GM19397 (cell line): ENCODE results near the gene BOK.
"Not testable (repeated sequence)": the region's sequence is repeated elsewhere in the genome, so short reads cannot be mapped to it uniquely, and the experiment has no call there.

ENCODE experiments used
- ATAC-seq: cut with Tn5 transposase; IDR thresholded peaks from one replicate; pipeline ENCODE4 v1.9.1; 2021; ENCODE audit warnings: mild to moderate bottlenecking, moderate library complexity; ENCODE audit not compliant: unreplicated experiment

The BOK gene

DNA sequence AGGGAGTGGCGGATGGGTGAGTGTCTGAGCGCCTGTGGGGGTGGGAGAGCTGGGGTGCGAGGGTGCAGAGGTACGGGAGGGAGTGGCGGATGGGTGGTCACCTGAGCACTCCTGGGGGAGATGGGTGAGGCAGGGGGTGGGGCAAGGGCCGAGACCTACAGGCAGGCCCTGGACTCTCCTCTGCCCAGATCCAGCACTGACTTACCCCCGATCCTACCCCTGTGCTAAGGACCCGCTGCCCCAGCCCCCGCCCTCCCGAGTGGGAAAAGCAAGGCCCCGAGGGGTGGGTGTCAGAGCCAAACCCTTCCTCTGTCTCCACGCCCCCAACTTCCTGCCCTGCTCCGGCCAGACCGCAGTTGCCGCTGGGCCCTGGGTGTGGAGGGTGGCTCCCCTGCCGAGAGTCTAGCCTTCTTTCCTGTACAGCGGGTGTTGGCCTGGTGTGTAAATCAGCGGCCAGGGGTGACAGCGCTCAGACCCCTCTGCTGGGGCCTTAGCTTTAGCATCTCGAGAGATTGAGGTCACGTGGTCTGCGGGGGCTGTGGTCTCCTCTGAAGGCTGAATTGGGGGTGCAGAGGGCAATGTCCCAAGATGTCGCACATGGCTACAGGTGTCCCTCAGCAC is 12.5 kb downstream of the BOK start:
- no peak for ATAC-seq

DNA sequence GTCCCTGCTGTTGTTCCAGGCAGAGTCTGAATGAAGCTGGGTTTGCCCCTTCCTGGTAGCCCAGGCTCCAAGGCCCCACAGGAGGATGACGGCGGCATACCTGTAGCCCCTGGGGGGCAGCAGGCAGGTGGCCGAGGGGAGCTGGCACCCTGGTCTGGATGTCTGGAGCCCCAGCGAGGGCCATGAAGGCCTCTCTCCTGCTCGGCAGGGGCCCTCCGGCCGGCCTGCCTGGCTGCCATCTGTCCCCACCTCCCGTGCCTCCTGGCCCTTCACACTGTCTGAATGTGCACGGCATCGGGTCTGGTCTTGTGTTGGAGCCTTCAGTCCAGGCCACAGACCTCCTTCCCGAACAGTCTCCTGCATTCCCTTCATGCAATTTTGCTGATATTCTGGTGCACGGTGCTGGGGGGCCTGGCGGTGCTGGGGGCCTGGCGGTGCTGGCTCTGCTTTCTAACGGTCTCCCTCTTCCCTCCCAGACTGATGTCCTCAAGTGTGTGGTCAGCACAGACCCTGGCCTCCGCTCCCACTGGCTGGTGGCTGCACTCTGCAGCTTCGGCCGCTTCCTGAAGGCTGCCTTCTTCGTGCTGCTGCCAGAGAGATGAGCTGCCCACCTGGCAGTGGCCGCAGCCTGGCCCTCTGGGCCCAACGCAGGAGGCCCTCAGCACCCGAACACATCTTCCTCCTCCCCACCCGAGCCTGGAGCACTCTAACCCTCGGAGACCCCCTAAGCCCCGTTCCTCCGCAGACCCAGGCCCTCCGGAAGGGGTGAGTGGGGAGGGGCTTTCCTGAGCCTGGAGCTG is 13.5 kb downstream of the BOK start:
- no peak for ATAC-seq

DNA sequence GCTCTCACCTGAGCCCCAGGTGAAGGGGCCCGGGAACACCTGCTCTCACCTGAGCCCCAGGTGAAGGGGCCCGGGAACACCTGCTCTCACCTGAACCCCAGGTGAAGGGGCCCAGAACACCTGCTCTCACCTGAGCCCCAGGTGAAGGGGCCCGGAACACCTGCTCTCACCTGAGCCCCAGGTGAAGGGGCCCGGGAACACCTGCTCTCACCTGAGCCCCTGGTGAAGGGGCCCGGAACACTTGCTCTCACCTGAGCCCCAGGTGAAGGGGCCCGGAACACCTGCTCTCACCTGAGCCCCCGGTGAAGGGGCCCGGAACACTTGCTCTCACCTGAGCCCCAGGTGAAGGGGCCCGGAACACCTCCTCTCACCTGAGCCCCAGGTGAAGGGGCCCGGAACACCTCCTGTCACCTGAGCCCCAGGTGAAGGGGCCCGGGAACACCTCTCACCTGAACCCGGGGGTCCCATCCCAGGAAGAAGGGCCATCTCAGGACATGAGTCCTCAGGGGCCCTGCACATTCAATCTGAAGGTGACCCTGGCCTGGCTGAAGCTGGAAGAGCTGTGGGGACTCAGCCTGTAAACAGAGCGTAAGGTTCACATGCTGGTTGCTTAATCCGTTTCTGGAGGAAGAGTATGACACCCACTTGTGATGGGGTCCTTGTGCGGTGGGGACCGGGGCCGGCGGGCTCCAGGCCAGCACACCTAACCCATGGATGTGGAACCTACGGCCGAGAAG is 14.5 kb downstream of the BOK start:
- not testable (repeated sequence) for ATAC-seq

DNA sequence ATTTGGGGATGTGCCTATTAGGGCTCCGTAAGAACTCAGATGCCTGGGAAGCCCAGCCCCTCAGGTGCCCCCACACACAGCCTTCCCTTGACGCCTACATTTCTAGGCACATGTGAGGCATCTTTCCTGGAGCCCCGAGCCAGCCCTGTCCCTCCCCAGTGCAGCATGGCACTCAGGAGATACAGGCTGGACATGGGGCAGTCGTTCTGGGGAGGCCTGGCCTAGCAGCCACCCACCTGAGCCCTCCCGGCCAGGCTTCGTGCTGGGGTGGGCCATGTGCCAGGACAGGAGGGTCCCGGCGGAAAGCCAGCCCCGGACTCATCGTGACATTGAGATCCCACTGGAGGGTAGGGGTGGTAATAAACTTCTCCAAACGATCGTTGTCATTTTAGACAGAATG is 15.2 kb downstream of the BOK start:
- ATAC-seq = no peak

DNA sequence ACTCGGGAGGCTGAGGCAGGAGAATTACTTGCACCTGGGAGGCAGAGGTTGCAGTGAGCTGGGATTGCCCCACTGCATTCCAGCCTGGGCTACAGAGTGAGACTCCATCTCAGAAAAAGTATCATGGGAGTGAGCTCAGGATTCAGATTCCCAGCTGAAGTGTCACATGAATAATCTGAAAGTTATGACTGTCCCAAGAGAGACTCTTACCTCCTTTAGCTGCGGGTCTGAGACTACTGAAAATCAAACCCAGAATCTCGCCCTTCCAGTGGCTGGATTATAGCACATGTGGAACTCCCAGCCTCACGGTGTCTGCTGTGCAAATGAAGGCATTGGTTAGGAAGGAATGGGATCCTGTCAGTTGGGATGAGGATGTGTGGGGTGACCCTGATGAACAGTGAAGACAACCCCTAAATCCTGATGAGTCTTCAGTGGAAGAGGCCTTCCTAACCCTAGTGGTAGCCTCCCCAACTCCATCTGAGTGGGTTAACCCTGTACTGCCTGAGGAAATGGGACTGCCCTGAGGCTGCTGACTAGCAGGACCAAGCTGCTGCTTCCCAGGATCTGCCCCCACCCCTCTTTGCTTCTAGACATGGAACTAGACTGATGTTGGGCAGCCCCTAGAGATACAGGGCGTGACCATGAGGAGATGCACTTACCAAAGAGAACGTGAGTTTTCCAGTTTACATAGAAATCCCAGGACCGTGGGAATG is 16.5 kb downstream of the BOK start:
- no peak for ATAC-seq

DNA sequence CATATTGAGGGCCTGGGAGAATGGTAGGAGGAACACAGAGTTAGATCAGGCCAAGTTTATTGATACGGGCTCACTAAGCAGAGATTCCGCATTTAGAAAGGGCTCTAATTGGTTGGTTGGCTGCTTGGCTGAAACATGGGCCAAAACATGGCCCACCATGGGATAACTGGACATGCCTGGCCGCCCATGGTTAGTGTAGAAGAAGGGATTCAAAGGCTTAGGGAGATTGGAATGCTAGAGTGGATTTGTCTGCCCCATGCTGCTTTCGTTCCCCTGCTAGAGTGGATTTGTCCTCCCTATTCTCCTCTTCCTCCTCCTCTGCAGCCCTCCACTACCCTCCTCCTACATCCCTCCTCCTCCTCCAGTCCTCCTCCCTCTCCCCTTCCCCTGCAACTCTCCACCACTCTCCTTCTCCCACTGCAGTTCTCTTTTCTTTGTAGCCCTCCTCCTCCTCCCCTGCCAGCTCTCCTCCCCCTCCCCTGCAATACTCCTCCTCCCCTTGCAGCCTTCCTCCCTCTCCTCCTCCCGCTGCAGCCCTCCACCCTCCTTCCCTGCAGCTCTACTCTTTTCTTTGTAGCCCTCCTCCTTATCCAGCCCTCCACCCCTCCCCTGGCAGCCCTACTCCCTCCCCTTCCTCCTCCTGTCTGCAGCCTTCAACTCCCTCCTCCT is 17.2 kb downstream of the BOK start:
- ATAC-seq = no peak

DNA sequence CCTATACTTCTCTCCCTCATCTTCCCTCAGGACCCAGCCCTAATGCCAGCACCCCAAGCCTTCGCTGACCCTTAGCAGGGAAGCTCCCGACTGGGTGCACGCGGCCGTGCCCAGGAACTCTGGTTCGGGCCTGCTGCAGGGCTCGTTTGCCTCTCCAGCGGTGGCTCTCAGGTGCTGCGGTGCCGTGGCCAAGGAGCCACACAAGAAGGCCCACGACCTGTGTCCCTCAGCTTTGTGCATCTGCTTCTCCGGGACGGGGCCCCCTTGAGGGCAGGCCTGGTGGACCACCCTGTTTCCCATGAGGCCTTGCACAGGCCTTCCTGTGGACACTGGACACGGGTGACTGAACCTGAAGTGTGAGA is 17.7 kb downstream of the BOK start:
- no peak for ATAC-seq

DNA sequence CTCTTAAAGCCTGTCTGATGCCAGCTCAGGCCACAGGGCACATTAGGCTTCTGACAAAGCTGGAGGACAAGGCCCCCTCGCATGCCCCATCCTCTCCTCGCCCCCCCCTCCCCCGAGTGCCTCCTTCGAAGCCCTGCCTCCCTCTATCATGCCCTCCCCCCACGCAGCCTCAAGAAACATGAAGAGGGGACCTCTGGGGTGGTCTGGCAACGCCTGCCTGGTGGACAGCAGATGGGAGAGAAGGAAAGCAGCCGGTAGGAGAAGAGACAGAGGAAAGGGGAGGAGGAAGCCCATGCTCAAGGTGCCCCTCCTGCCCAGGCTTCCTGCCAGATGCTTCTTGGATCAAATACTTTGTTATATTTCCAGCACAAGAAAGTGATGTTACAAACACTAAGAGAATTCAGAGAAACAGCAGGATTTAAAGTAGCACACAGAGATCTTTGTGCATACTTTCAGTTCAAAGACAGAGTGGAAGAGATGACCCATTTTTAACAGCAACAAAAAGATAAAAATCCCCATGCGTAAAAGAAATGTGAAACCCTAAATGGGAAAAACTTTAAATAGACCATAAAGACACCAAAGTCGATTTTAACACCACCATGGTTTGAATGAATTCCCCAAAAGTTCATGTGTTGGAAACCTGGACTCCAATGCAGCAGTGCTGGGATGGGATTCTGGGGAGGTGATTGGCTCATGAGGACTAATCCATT is 19.0 kb downstream of the BOK start:
- no peak for ATAC-seq

DNA sequence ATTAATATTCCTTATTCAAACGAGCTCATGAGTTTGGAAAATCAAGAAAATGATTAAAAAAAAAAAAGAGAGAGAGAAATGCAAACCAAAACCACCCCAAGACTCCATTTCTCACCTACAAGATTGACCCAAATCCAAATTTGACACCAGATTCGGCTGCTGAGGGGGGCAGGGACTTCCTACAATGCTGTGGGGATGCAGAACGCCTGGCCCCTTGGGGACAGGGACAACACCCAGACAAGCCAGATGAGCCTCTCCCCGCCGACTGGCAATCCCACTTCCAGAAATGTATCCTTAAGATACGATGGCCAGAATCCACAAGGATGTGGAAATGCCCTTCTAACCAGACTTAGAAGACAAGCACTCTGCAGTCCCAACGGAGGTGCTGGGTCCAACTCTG is 20.7 kb downstream of the BOK start:
- ATAC-seq = no peak

DNA sequence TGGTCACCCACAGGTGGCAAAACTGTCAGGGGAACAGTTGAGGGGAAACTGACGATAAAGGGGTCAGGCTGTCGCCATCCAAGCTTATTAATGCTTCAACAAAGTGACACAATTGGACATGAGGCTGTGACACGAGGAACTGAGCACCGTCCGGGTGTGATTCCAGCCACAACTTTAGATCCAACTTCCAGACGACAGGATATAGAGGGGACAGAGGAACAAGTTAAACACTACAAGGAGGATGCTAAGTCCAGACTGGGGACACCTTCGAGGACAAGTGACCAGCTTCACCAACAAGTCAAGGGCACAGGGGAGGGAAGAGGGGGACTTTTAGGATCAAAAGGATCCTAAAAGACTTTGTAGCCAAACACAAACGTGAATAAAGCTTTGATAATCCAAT is 23.8 kb downstream of the BOK start:
- ATAC-seq = no peak

DNA sequence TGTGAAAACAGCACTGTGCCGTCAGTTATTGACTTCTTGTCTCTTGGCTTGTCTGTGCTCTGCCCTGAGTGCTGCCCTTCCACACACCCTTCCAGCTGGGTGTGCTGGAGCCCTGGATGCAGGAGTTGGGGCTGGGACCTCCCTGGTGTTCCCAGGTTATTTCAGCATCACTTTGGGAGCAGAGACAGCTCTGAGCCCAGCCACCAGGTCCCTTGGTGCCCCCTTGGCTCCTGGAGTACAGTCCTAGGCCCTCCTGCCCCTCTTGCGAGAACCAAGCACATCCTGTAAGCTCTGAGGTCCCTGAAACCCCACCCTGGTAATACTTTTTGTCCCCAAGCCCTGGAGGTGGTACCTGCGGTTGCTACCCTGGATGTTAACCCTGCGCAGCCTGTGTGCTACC is 24.3 kb downstream of the BOK start:
- ATAC-seq = no peak

DNA sequence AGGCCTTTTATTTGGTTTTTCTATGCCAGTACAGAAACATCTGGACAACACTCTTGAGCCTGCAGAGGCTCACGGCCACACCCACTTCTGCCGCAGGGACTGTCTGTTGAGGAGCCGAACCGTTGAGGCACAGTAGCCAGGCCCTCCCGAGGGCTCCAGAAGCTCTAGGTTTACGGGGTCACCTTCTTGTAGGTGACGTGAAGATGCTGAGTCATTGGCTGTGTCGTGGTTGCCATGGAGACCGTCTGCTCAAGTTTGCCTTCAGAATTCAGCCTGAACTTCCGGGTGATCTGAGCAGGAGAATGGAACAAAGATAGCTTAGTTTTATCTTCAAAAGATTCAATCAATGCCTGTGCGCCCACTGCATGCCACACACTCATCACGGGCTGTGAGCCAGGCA is 25.9 kb downstream of the BOK start:
- no peak for ATAC-seq

DNA sequence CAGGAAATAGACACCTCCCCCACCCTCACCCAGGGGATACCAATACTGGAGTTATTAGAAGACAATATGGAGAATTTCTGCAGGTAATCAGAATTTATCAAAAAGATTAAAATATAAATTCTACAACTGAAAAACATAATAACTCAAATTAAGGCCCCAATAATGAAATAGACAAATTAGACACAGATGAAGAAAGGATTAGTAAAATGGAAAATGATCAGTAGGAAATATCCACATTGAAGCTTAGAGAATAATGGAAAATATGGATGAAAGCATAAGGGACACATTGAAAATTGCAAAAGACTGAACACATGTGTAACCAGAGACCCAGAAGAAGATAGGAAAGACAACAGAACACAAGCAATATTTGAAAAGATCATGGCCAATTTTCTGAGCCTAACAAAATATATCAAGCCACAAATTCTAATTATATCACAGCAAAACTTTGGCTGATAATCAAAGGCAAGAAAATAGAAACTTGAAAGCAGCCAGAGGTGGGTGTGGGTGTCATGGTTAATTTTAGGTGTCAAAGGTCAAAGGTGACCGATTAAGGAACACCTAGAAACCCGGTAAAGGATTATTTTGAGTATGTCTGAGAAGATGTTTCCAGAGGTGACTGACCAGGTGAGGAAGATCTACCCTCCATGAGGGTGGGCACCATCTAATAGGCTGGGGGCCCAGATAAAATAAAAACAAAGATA is 28.2 kb downstream of the BOK start:
- no peak for ATAC-seq

DNA sequence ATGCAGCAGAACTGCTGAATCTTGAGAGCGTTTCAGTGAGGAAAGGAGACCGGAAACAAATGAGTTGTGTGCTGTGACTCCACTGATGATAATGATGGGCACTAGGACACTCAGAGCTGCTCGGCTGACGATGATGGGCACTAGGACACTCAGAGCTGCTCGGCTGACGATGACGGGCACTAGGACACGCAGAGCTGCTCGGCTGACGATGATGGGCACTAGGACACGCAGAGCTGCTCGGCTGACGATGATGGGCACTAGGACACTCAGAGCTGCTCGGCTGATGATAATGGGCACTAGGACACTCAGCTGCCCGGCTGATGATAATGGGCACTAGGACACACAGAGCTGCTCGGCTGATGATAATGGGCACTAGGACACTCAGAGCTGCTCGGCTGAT is 31.3 kb downstream of the BOK start:
- ATAC-seq = not testable (repeated sequence)

DNA sequence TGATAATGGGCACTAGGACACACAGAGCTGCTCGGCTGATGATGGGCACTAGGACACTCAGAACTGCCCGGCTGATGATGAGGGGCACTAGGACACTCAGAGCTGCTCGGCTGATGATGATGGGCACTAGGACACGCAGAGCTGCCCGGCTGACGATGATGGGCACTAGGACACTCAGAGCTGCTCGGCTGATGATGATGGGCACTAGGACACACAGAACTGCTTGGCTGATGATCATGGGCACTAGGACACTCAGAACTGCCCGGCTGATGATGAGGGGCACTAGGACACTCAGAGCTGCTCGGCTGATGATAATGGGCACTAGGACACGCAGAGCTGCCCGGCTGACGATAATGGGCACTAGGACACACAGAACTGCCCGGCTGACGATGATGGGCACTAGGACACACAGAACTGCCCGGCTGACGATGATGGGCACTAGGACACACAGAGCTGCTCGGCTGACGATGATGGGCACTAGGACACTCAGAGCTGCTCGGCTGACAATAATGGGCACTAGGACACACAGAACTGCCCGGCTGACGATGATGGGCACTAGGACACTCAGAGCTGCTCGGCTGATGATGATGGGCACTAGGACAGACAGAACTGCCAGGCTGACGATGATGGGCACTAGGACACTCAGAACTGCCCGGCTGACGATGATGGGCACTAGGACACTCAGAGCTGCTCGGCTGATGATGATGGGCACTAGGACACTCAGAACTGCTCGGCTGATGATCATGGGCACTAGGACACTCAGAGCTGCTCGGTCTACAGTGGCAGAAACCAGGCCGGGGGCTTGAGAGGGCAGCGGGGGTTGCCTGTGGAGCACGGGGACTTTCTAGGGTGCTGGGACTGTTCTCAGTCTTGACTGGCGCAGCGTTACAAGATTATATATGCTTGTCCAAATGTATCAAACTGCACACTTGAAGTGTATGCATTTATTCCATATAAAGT is 32.2 kb downstream of the BOK start:
- ATAC-seq = not testable (repeated sequence)

DNA sequence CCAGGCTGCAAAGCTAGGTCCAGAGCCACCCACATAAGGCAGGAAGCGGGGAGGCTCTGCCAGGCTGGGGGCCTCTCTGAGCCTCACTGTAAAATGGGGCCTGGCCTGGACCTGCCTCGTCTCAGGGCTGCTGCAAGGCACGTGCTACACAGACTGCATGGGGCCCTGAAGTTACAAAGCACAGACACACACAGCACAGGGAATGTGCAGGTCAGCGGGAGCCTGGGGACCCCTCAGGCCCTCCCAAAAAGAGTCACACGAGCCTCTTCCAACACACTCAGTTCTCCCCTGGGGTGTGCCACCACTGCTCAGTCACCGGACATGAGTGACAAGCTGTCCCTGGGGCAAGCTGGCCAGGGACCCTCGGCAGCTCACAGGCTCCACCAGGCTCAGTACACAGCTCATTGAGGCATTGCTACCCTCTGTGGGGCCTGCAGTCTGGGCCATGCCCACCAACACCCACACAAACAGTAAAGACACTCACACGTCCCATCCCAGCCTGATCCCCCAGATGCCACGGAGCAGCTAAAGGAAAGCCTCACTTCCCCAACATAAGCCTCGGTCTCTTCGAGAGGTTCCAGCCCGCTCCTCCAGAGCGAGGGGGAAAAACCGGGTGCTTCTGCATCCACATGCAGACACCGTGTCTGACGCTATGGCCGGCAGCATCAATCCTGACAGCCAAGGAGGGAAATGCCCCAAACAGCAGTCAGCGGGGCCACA is 33.7 kb downstream of the BOK start:
- no peak for ATAC-seq

DNA sequence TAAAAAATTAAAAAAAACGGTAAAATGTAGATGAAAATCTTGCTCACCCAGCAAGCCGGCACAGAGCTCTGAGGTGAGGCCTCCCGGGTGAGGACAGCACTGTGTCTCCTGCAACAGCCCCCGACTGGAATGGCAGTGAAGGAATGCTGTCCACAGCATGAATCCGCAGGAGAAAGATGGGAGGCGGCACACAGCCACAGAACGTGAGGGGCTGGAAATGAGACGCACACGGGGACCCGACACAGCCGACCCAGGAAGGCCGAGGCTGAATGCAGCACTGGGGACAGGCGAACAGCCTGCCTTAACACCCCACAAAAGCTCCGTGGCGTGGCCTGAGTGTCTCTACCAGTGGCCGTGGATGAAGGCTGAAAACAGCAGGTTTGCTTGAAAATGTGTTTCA is 34.7 kb downstream of the BOK start:
- no peak for ATAC-seq

DNA sequence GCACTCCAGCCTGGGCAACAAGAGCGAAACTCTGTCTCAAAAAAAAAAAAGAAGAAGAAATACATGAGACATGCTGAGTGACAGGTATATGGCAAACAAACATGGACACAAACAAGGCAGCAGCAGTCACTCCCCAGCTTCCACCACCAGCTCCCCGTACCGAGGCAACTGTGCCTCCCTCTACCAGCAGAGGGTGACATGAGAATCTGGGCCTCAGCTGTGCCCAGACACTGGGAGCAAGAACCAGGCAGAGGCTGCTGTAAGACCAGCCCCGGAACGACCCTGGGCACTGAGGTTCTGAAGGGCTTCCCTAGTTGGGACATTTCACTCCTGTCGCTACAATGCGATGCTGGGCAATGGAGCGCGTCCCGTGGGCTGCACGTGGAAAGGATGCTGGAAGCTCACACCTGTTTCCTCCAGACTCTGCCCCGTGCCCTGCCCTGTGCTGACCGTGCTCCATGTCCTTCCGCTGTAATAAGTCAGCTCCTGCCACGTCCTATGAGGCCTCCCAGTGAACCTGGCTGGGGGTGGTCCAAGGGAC is 37.1 kb downstream of the BOK start:
- ATAC-seq = no peak
